HCT116 (cell line): ENCODE measurements around the gene ZNF430. TPM values are rescaled to one million over a fixed set of nuclear protein-coding genes. Genes with fewer than 3 reads are reported as not detected.

Experiments used
- ATAC-seq: fragments of 200-7000 bp; cut with Tn5 transposase; 2 replicates; pipeline ENCODE4 v1.9.1; 2020; ENCODE audit warnings: mild to moderate bottlenecking, moderate library complexity
- BruUV-seq: library from RNA; stranded (reverse); fragments of 400-500 nt; replicated peaks from 2 replicates; lab custom pipeline; 2021; lab: Mats Ljungman, UMichigan
- CTCF ChIA-PET: fragments of 300-600 bp; sonication (Branson Sonifier 250); formaldehyde crosslinking; loops from one replicate; lab custom pipeline; 2021; ENCODE audit warnings: antibody characterized with exemption; lab: Charles Lee
- POLR2A ChIA-PET: fragments of 300-600, 350-600 bp; sonication (Branson Sonifier 250); formaldehyde crosslinking; loops from one replicate; lab custom pipeline; 2021; ENCODE audit warnings: antibody characterized with exemption; lab: Charles Lee
- RAD21 ChIA-PET, 2 experiments: fragments of 300-600 bp; sonication (Branson Sonifier 250); formaldehyde crosslinking; loops; one replicate each; lab custom pipeline; 2023; ENCODE audit warnings: low total read pairs in 2 of 2; ENCODE audit not compliant: uncharacterized antibody in 2 of 2, unreplicated experiment in 2 of 2, low non-redundant PET in 1 of 2; lab: Charles Lee
- DNase-seq: peaks from one replicate; pipeline ENCODE4 v3.0.0-alpha.2; 2010; ENCODE audit warnings: low read depth, low spot score
- H2AFZ ChIP-seq: fragments of 200-600 bp; shearing (Covaris generic), sonication (generic); 2 replicates; pipeline ENCODE4 v1.6.1; 2017; ENCODE audit warnings: low read depth, mixed run types, mixed read lengths, antibody characterized with exemption, low read length; ENCODE audit not compliant: poor library complexity, severe bottlenecking
- H3K27ac ChIP-seq: 2 replicates; pipeline ENCODE4 v1.5.1; 2012; ENCODE audit warnings: low read depth, low read length
- H3K27me3 ChIP-seq: fragments of 200-600 bp; sonication (generic); 2 replicates; pipeline ENCODE4 v1.6.1; 2016; ENCODE audit warnings: mixed run types, low read length, mixed read lengths; ENCODE audit not compliant: insufficient read depth
- H3K36me3 ChIP-seq, 2 experiments: fragments of 200-500 bp in 1 of 2; fragments of 200-600 bp in 1 of 2; sonication (Bioruptor generic) in 1 of 2; sonication (generic) in 1 of 2; 2 replicates each; pipeline versions ENCODE4 v1.5.1 to v1.6.1; 2014 to 2016; ENCODE audit warnings: low read length in 2 of 2, inconsistent platforms in 1 of 2, mixed read lengths in 1 of 2, mixed run types in 1 of 2; ENCODE audit not compliant: insufficient read depth in 2 of 2, control insufficient read depth in 1 of 2
- H3K4me1 ChIP-seq, 2 experiments: fragments of 200-600 bp in 1 of 2; sonication (generic) in 1 of 2; 2 replicates each; pipeline versions ENCODE4 v1.5.1 to v1.6.1; 2012 to 2017; ENCODE audit warnings: low read length in 2 of 2, inconsistent platforms in 1 of 2, mild to moderate bottlenecking in 1 of 2, mixed read lengths in 1 of 2, mixed run types in 1 of 2, moderate library complexity in 1 of 2; ENCODE audit not compliant: insufficient read depth in 2 of 2, control insufficient read depth in 1 of 2
- H3K4me2 ChIP-seq: fragments of 200-600 bp; sonication (generic); 2 replicates; pipeline ENCODE4 v1.6.1; 2017; ENCODE audit warnings: mixed run types, low read length, mixed read lengths
- H3K4me3 ChIP-seq, 2 experiments: fragments of 200-600 bp in 1 of 2; sonication (generic) in 1 of 2; replicated peaks in 1 of 2; 2 replicates each; pipeline ENCODE4 v1.5.1; 2011 to 2016; ENCODE audit warnings: low read length in 2 of 2, control low read depth in 1 of 2, low read depth in 1 of 2, mild to moderate bottlenecking in 1 of 2, mixed read lengths in 1 of 2, mixed run types in 1 of 2
- H3K79me2 ChIP-seq: fragments of 200-600 bp; sonication (generic); 2 replicates; pipeline ENCODE4 v1.6.1; 2017; ENCODE audit warnings: mild to moderate bottlenecking, mixed run types, low read length, moderate library complexity, mixed read lengths; ENCODE audit not compliant: insufficient read depth
- H3K9ac ChIP-seq: fragments of 200-600 bp; sonication (generic); 2 replicates; pipeline ENCODE4 v1.6.1; 2016; ENCODE audit warnings: low read length, mixed read lengths
- H3K9me2 ChIP-seq: fragments of 200-600 bp; sonication (generic), shearing (Covaris generic); 2 replicates; pipeline ENCODE4 v1.6.1; 2017; ENCODE audit warnings: mixed run types, mild to moderate bottlenecking, moderate library complexity; ENCODE audit not compliant: insufficient read depth
- H3K9me3 ChIP-seq, 2 experiments: fragments of 200-500 bp in 1 of 2; fragments of 200-600 bp in 1 of 2; sonication (Bioruptor generic) in 1 of 2; sonication (generic) in 1 of 2; 2 replicates each; pipeline ENCODE4 v1.6.1; 2014 to 2017; ENCODE audit warnings: low read length in 2 of 2, mixed read lengths in 2 of 2, inconsistent platforms in 1 of 2, low read depth in 1 of 2, mild to moderate bottlenecking in 1 of 2, mixed run types in 1 of 2, moderate library complexity in 1 of 2; ENCODE audit not compliant: control insufficient read depth in 1 of 2, insufficient read depth in 1 of 2
- H4K20me1 ChIP-seq: fragments of 200-600 bp; sonication (generic), shearing (Covaris generic); 2 replicates; pipeline ENCODE4 v1.6.1; 2017; ENCODE audit warnings: mixed run types, mild to moderate bottlenecking, moderate library complexity; ENCODE audit not compliant: insufficient read depth
- CBX3 ChIP-seq: IDR thresholded peaks from 2 replicates; pipeline ENCODE4 v1.6.1; 2012; ENCODE audit warnings: low read depth
- CEBPB ChIP-seq: IDR thresholded peaks from 2 replicates; pipeline ENCODE4 v1.6.1; 2012; ENCODE audit warnings: low read depth
- EGR1 ChIP-seq: IDR thresholded peaks from 2 replicates; pipeline ENCODE4 v1.6.1; 2012; ENCODE audit warnings: low read depth
- ELF1 ChIP-seq: IDR thresholded peaks from 2 replicates; pipeline ENCODE4 v1.6.1; 2012; ENCODE audit warnings: low read depth, borderline replicate concordance
- EZH2 ChIP-seq: fragments of 200-600 bp; sonication (generic); IDR thresholded peaks from 2 replicates; pipeline ENCODE4 v1.6.1; 2017; ENCODE audit warnings: antibody characterized with exemption, mixed run types
- EZH2phosphoT487 ChIP-seq: fragments of 200-600 bp; IDR thresholded peaks from 2 replicates; pipeline ENCODE4 v1.6.1; 2018; ENCODE audit warnings: antibody characterized with exemption, borderline replicate concordance
- POLR2A ChIP-seq: IDR thresholded peaks from 2 replicates; pipeline ENCODE4 v1.7.0; 2011; ENCODE audit warnings: borderline replicate concordance; ENCODE audit not compliant: insufficient read depth, insufficient read length; ENCODE audit errors: extremely low read depth
- RAD21 ChIP-seq: IDR thresholded peaks from 2 replicates; pipeline ENCODE4 v1.6.1; 2012; ENCODE audit warnings: low read depth, mild to moderate bottlenecking
- TCF7L2 ChIP-seq: IDR thresholded peaks from 2 replicates; pipeline ENCODE4 v1.7.0; 2011; ENCODE audit warnings: borderline replicate concordance, inconsistent platforms; ENCODE audit not compliant: insufficient read depth, insufficient read length; ENCODE audit errors: extremely low read depth
- YY1 ChIP-seq: IDR thresholded peaks from 2 replicates; pipeline ENCODE4 v1.6.1; 2011; ENCODE audit warnings: low read length, low read depth, moderate library complexity, mild to moderate bottlenecking; ENCODE audit not compliant: insufficient replicate concordance; ENCODE audit errors: extremely low read depth
- ZFX ChIP-seq: fragments of 450-650 bp; IDR thresholded peaks from 2 replicates; pipeline ENCODE4 v1.6.1; 2017
- ZNF274 ChIP-seq: fragments of 200-500 bp; sonication (Bioruptor generic); IDR thresholded peaks from 2 replicates; pipeline ENCODE4 v1.6.1; 2014; ENCODE audit warnings: mild to moderate bottlenecking, low read depth, low read length, inconsistent platforms
- intact Hi-C: fragments of 100-400 bp; cut with micrococcal nuclease; formaldehyde crosslinking; loops from 2 replicates; pipeline ENCODE4 v1.10.0; 2022
- total RNA-seq: library from RNA; stranded (reverse); gene quantifications from one replicate; pipeline ENCODE4 v1.2.1, GENCODE V29; 2021; ENCODE audit not compliant: unreplicated experiment
- TF ChIP-seq, protein P1 (sequence below): IDR thresholded peaks from 2 replicates; pipeline ENCODE4 v1.6.1; 2012
- TF ChIP-seq, protein P2 (sequence below): IDR thresholded peaks from 2 replicates; pipeline ENCODE4 v1.6.1; 2012
- TF ChIP-seq, protein P3 (sequence below), 3 experiments: fragments of 200-600 bp in 1 of 3; sonication (generic) in 1 of 3; IDR thresholded peaks in 2 of 3; conservative IDR thresholded peaks in 1 of 3; 2 replicates each; pipeline ENCODE4 v1.5.1; 2012 to 2017; ENCODE audit warnings: low read depth in 2 of 3, low read length in 2 of 3, antibody characterized with exemption in 1 of 3, borderline replicate concordance in 1 of 3, control low read depth in 1 of 3, mild to moderate bottlenecking in 1 of 3, mixed read lengths in 1 of 3, mixed run types in 1 of 3, moderate library complexity in 1 of 3; ENCODE audit not compliant: insufficient read depth in 1 of 3
- TF ChIP-seq, protein P4 (sequence below): IDR thresholded peaks from 2 replicates; pipeline ENCODE4 v1.6.1; 2011; ENCODE audit warnings: mild to moderate bottlenecking, low read length, moderate library complexity; ENCODE audit not compliant: insufficient replicate concordance; ENCODE audit errors: extremely low read depth

ZNF430 gene
- total RNA-seq, 1 experiment from 2014 or later = 8.4 TPM

DNA sequence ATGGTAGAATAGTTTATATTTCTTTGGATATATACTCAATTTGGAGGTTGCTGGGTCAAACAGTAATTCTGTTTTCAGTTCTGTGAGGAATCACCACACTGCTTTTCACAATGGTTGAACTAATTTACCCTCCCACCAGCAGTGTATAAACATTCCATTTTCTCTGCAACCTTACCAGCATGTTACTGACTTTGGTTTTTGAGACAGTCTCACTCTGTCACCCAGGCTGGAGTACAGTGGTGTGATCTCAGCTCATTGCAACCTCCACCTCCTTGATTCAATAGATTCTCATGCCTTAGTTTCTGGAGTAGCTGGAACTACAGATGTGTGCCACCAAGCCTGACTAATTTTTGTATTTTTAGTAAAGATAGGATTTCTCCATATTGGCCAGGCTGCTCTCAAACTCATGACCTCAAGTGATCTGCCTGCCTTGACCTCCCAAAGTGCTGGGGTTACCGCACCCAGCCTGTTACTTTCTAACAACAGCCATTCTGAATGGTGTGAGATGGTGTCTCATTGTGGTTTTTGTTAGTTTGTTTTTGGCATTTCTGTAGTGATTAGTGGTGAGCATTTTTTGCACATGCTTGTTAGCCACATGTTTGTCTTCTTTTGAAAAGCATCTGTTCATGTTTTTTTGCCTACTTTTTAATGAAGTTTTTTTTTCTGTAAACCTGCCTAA, 74.0 kb downstream of the ZNF430 start:
- Histone ChIP-seq H3K27ac (no peak overlapping the region), H3K79me2 (peaks cover 10% of the 10 kb centered on the region; the same call in 1 of the 2 replicates), H3K36me3 (0 out of 4 replicates have a peak, but pooled peaks cover 0 to 5% of the 10 kb centered on the region in 2 experiments), H4K20me1 (no peaks in the 10 kb centered on the region), H3K4me2 (no peak overlapping the region), H3K4me1 (no peaks in the 10 kb centered on the region), H3K27me3 (no peaks in the 10 kb centered on the region), H2AFZ (no peak overlapping the region), H3K4me3 (no peak overlapping the region), H3K9ac (no peak overlapping the region), H3K9me3 (no peaks in the 10 kb centered on the region), H3K9me2 (no peaks in the 10 kb centered on the region)
- ChIA-PET CTCF (no interaction called here), POLR2A (no interaction called here), RAD21 (no interaction called here)
- no peak for TF ChIP-seq ZNF274
- TF ChIP-seq ZFX = no peak
- TF ChIP-seq ELF1 = no peak
- TF ChIP-seq POLR2A = no peak
- TF ChIP-seq, protein P1, sequence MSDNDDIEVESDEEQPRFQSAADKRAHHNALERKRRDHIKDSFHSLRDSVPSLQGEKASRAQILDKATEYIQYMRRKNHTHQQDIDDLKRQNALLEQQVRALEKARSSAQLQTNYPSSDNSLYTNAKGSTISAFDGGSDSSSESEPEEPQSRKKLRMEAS = no peak
- no peak for TF ChIP-seq CEBPB
- no peak for ATAC-seq
- intact Hi-C loops = no loop called here
- no TSS peak for BruUV-seq
- no peak for DNase-seq

DNA sequence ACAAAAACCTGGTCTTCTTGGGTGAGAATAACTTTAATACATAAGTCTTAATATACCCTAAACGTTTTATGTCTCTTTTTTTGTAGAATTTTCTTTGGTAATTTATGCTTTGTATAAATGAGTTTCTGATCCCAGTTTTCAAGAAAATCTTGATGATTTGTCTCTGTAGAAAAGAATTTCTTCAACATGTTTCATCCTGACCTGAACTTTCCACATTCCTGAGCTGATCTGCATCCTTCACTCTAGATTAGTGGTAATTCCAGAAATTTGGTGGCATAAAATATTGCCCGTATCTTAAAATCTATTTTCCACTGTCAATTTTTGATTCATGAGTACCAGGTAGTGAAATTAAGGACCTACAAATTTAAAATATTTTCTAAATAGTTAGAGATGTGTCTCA, 77.8 kb downstream of the ZNF430 start:
- intact Hi-C loops = no loop called here
- ChIA-PET RAD21 (no interaction called here), CTCF (no interaction called here), POLR2A (no interaction called here)
- Histone ChIP-seq H3K4me2 (no peak overlapping the region), H4K20me1 (no peaks in the 10 kb centered on the region), H3K9me3 (no peaks in the 10 kb centered on the region), H3K9me2 (no peaks in the 10 kb centered on the region), H2AFZ (no peak overlapping the region), H3K36me3 (peaks cover 0 to 5% of the 10 kb centered on the region in 2 experiments; a peak in 1 of 4 replicates), H3K9ac (no peak overlapping the region), H3K79me2 (peaks cover 7% of the 10 kb centered on the region; the same call in 1 of the 2 replicates), H3K4me1 (no peaks in the 10 kb centered on the region), H3K4me3 (no peak overlapping the region), H3K27ac (no peak overlapping the region), H3K27me3 (no peaks in the 10 kb centered on the region)
- ATAC-seq (no peak), DNase-seq (no peak)
- BruUV-seq = TSS peak; percentile 25
- TF ChIP-seq EZH2phosphoT487 = no peak
- TF ChIP-seq, protein P2, sequence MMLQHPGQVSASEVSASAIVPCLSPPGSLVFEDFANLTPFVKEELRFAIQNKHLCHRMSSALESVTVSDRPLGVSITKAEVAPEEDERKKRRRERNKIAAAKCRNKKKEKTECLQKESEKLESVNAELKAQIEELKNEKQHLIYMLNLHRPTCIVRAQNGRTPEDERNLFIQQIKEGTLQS = no peak
- TF ChIP-seq YY1 = no peak
- no peak for TF ChIP-seq ZFX
- no peak for TF ChIP-seq TCF7L2
- no peak for TF ChIP-seq ELF1
- TF ChIP-seq EGR1 = no peak
- no peak for TF ChIP-seq CBX3
- no peak for TF ChIP-seq EZH2
- TF ChIP-seq, protein P3, sequence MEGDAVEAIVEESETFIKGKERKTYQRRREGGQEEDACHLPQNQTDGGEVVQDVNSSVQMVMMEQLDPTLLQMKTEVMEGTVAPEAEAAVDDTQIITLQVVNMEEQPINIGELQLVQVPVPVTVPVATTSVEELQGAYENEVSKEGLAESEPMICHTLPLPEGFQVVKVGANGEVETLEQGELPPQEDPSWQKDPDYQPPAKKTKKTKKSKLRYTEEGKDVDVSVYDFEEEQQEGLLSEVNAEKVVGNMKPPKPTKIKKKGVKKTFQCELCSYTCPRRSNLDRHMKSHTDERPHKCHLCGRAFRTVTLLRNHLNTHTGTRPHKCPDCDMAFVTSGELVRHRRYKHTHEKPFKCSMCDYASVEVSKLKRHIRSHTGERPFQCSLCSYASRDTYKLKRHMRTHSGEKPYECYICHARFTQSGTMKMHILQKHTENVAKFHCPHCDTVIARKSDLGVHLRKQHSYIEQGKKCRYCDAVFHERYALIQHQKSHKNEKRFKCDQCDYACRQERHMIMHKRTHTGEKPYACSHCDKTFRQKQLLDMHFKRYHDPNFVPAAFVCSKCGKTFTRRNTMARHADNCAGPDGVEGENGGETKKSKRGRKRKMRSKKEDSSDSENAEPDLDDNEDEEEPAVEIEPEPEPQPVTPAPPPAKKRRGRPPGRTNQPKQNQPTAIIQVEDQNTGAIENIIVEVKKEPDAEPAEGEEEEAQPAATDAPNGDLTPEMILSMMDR (IDR thresholded peaks at IDR 0.05 in 2 of 3, conservative IDR thresholded peaks at IDR 0.05 in 1 of 3; ENCODE audit: borderline replicate concordance in 1 of 3, insufficient read depth in 1 of 3, low read depth in 2 of 3, low read length in 2 of 3) = no peak
- TF ChIP-seq, protein P4, sequence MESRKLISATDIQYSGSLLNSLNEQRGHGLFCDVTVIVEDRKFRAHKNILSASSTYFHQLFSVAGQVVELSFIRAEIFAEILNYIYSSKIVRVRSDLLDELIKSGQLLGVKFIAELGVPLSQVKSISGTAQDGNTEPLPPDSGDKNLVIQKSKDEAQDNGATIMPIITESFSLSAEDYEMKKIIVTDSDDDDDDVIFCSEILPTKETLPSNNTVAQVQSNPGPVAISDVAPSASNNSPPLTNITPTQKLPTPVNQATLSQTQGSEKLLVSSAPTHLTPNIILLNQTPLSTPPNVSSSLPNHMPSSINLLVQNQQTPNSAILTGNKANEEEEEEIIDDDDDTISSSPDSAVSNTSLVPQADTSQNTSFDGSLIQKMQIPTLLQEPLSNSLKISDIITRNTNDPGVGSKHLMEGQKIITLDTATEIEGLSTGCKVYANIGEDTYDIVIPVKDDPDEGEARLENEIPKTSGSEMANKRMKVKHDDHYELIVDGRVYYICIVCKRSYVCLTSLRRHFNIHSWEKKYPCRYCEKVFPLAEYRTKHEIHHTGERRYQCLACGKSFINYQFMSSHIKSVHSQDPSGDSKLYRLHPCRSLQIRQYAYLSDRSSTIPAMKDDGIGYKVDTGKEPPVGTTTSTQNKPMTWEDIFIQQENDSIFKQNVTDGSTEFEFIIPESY = no peak
- no peak for TF ChIP-seq RAD21
- TF ChIP-seq CEBPB = no peak
- no peak for TF ChIP-seq ZNF274
